ENCODE measurements around the gene MSANTD1.

DNA sequence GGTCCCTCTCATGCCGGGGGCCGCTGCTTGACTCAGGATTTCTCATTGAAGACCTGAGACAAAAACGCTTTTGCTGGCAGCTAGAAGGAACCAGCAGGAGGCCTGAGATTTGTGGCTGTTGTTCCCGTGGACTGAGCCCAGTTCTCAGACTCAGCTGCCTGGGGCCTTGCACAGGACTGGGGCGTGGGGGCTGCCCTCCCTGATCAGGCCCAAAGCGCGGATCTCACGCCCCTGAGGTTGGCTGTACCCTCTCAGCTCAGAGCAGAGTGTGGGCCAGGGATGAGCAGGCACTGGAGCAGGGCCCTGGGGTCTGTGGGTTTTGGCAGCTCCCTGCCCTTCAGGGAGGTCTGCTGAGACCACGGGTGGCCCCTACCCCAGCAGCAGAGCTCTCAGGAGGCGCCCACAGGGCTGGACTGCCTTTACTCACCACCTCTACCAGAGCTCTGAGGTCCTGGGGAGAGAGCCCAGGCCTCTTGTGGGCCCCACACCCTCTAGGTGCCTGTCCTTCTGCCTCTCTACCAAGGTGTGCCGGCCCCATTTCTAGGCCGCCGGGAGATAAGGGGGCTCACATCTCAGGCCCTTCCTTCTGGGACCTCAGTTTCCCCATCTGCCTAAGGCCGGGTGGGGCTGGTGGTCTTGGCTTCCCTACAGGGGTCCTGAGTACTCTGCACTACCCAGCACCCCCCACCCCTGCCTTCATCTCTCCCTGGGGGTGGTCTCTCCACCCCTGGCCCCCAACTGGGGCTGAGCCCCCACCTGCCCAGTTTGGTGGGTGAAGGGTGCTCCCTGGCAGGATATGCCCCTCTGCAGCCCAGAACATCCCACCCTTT is 5.6 kb downstream of the MSANTD1 start:
- TF ChIP-seq, protein P1, sequence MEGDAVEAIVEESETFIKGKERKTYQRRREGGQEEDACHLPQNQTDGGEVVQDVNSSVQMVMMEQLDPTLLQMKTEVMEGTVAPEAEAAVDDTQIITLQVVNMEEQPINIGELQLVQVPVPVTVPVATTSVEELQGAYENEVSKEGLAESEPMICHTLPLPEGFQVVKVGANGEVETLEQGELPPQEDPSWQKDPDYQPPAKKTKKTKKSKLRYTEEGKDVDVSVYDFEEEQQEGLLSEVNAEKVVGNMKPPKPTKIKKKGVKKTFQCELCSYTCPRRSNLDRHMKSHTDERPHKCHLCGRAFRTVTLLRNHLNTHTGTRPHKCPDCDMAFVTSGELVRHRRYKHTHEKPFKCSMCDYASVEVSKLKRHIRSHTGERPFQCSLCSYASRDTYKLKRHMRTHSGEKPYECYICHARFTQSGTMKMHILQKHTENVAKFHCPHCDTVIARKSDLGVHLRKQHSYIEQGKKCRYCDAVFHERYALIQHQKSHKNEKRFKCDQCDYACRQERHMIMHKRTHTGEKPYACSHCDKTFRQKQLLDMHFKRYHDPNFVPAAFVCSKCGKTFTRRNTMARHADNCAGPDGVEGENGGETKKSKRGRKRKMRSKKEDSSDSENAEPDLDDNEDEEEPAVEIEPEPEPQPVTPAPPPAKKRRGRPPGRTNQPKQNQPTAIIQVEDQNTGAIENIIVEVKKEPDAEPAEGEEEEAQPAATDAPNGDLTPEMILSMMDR (IDR thresholded peaks at IDR 0.05 in 2 of 3, conservative IDR thresholded peaks at IDR 0.05 in 1 of 3; ENCODE audit: borderline replicate concordance in 1 of 3, insufficient read depth in 1 of 3, low read depth in 2 of 3, low read length in 2 of 3) = no peak
- TF ChIP-seq POLR2A (IDR thresholded peaks at IDR 0.05; ENCODE audit: borderline replicate concordance, extremely low read depth, insufficient read depth, insufficient read length) = no peak
- TF ChIP-seq POLR2AphosphoS5 (IDR thresholded peaks at IDR 0.05; ENCODE audit: low read depth, low read length) = no peak
- no peak for TF ChIP-seq EZH2phosphoT487 (IDR thresholded peaks at IDR 0.05; ENCODE audit: borderline replicate concordance)

Measured in HCT116 (cell line).